HFF-Myc (cell line): Measurements from ENCODE around the gene BRD4.

Experiments
- DNase-seq: peaks from one replicate; pipeline ENCODE4 v3.0.0-alpha.2; 2011; ENCODE audit warnings: low read depth; ENCODE audit errors: extremely low read depth
- H3K4me3 ChIP-seq: replicated peaks from 2 replicates; pipeline ENCODE4 v1.5.1; 2011; ENCODE audit warnings: low read depth, mild to moderate bottlenecking, control low read depth, low read length
- TF ChIP-seq, protein P1 (sequence below): IDR thresholded peaks from 2 replicates; pipeline ENCODE4 v1.5.1; 2012; ENCODE audit warnings: mild to moderate bottlenecking, low read depth, low read length, control low read depth; ENCODE audit errors: missing control alignments

The BRD4 gene

GRCh38 chr19:15283141-15283883 lies 49.0 kb downstream of the BRD4 start:
- no peak overlapping the region for H3K4me3 ChIP-seq
- DNase-seq: no peak
- TF ChIP-seq, protein P1, sequence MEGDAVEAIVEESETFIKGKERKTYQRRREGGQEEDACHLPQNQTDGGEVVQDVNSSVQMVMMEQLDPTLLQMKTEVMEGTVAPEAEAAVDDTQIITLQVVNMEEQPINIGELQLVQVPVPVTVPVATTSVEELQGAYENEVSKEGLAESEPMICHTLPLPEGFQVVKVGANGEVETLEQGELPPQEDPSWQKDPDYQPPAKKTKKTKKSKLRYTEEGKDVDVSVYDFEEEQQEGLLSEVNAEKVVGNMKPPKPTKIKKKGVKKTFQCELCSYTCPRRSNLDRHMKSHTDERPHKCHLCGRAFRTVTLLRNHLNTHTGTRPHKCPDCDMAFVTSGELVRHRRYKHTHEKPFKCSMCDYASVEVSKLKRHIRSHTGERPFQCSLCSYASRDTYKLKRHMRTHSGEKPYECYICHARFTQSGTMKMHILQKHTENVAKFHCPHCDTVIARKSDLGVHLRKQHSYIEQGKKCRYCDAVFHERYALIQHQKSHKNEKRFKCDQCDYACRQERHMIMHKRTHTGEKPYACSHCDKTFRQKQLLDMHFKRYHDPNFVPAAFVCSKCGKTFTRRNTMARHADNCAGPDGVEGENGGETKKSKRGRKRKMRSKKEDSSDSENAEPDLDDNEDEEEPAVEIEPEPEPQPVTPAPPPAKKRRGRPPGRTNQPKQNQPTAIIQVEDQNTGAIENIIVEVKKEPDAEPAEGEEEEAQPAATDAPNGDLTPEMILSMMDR: no peak

- no peak overlapping the region for H3K4me3 ChIP-seq
- TF ChIP-seq, protein P1: no peak
- DNase-seq: no peak
Observed at GRCh38 chr19:15282311-15282705, 50.0 kb downstream of the BRD4 start.

- peak; percentile 35 for DNase-seq
- H3K4me3 ChIP-seq: no peak overlapping the region
- TF ChIP-seq, protein P1: peak; percentile 23
Observed at GRCh38 chr19:15280915-15281683, 51.2 kb downstream of the BRD4 start.

GRCh38 chr19:15280048-15280725 lies 52.2 kb downstream of the BRD4 start:
- peak; percentile 66 for DNase-seq
- H3K4me3 ChIP-seq: no peak overlapping the region
- TF ChIP-seq, protein P1: no peak

DNA sequence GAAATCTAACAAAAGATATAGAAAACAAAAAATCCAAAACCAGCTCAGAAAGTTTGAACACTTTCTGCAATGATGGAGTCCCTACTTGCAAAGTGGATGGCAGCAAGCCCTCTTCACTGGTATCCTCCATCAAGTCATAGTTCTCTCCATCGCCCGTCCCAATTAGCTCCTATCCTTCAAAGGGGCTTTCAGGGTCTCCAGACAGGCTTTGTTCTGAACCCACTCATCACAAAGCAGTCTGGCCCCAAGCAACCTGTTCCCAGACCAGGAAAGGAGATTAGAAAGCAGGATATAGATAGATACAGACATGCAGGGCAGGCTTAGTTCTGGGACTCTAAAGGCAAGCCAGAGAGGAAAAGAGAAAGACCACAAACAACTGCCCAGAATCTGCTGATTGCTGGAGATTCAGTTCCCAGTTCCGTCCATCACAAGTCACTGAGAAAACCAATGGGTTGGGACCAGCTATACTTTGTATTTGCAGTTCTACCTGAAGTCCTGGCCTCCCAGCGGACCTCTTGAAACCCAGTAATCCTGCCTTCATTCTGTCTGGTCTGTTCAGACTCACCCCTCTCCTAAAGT lies 52.9 kb downstream of the BRD4 start:
- no peak for DNase-seq
- no peak overlapping the region for H3K4me3 ChIP-seq
- TF ChIP-seq, protein P1: no peak

- TF ChIP-seq, protein P1: no peak
- no peak for DNase-seq
- H3K4me3 ChIP-seq: no peak overlapping the region
Observed at GRCh38 chr19:15276620-15277215, 55.6 kb downstream of the BRD4 start.
